Stimulated activated CD4-positive, alpha-beta T cell treated with anti-CD3 and anti-CD28 coated beads, TNF-alpha, amount 100 ng/mL, for 24 hours (primary cell): ENCODE data around the gene TRAPPC2L.

Experiments used
- DNase-seq, 3 experiments: peaks; one replicate each; pipeline ENCODE4 v3.0.0-alpha.2; 2020; ENCODE audit warnings: low read depth in 3 of 3

The TRAPPC2L gene

GRCh38 chr16:88909431-88910210, 52.7 kb downstream of the TRAPPC2L start:
- DNase-seq: no peak

- DNase-seq: no peak
Measured at GRCh38 chr16:88910284-88911135, 53.6 kb downstream of the TRAPPC2L start.

- no peak for DNase-seq
Measured at GRCh38 chr16:88911136-88911945, 54.4 kb downstream of the TRAPPC2L start.

GRCh38 chr16:88911946-88912310, 55.0 kb downstream of the TRAPPC2L start:
- DNase-seq: no peak
